PFSK-1 (cell line): ENCODE data around the gene OR9Q1.

Source experiments
- FOXP2 ChIP-seq: optimal IDR thresholded peaks from 2 replicates; pipeline ENCODE3; 2011; ENCODE audit warnings: borderline replicate concordance, control low read depth, inconsistent platforms; ENCODE audit not compliant: insufficient read depth; ENCODE audit errors: extremely low read length, extremely low read depth
- POLR2AphosphoS5 ChIP-seq: IDR thresholded peaks from 2 replicates; pipeline ENCODE4 v1.6.1; 2012; ENCODE audit warnings: low read depth, mild to moderate bottlenecking, control low read depth, low read length, moderate library complexity
- SIN3A ChIP-seq: IDR thresholded peaks from 2 replicates; pipeline ENCODE4 v1.6.1; 2012; ENCODE audit warnings: mild to moderate bottlenecking, low read length, moderate library complexity, borderline replicate concordance; ENCODE audit not compliant: insufficient read depth
- TAF1 ChIP-seq: IDR thresholded peaks from 2 replicates; pipeline ENCODE4 v1.6.1; 2012; ENCODE audit warnings: low read length, control low read depth, borderline replicate concordance; ENCODE audit not compliant: insufficient read depth
- TF ChIP-seq, protein P1 (sequence below), 2 experiments: IDR thresholded peaks; 2 replicates each; pipeline versions ENCODE4 v1.6.1 to v1.8.0; 2011 to 2012; ENCODE audit warnings: low read depth in 2 of 2, low read length in 2 of 2, control low read depth in 1 of 2, inconsistent platforms in 1 of 2, mild to moderate bottlenecking in 1 of 2, moderate library complexity in 1 of 2; ENCODE audit not compliant: insufficient read depth in 1 of 2

DNA sequence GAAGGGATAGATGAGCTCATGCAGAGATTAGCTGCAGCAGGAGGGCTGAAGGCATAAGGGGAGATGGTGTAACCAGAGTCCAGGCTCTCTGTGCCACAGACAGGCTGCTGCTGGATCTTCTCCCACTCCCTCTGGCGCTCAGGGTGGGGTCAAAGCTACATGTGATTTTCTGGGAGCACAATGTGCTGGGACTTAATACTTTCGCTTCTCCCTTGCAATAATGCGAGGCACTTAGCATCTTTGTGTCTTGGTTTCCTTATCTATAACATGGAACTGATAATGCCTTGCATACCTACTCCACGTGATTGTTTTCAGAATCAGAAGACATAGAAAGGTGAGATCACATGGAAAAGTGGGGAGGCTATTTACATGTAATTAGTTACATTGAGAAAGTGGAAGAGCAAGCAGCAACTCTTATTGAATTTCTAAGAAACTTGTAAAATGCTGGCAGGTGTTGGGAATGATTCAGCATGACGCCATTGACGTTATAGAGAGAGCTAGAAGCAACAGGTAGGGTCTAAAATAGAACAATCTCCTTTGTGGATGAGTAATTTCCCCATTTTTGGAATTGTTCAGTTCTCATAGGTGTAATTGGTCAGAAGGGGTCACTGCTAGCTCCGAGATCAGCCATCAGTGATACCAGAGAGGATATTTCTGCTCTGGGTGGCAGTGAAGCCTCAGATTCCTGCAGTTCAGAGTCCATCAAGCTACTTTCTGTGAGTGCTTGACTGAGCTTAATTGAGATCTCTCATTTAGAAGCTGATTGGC, 109.8 kb downstream of the OR9Q1 start:
- TF ChIP-seq TAF1: no peak
- TF ChIP-seq, protein P1, sequence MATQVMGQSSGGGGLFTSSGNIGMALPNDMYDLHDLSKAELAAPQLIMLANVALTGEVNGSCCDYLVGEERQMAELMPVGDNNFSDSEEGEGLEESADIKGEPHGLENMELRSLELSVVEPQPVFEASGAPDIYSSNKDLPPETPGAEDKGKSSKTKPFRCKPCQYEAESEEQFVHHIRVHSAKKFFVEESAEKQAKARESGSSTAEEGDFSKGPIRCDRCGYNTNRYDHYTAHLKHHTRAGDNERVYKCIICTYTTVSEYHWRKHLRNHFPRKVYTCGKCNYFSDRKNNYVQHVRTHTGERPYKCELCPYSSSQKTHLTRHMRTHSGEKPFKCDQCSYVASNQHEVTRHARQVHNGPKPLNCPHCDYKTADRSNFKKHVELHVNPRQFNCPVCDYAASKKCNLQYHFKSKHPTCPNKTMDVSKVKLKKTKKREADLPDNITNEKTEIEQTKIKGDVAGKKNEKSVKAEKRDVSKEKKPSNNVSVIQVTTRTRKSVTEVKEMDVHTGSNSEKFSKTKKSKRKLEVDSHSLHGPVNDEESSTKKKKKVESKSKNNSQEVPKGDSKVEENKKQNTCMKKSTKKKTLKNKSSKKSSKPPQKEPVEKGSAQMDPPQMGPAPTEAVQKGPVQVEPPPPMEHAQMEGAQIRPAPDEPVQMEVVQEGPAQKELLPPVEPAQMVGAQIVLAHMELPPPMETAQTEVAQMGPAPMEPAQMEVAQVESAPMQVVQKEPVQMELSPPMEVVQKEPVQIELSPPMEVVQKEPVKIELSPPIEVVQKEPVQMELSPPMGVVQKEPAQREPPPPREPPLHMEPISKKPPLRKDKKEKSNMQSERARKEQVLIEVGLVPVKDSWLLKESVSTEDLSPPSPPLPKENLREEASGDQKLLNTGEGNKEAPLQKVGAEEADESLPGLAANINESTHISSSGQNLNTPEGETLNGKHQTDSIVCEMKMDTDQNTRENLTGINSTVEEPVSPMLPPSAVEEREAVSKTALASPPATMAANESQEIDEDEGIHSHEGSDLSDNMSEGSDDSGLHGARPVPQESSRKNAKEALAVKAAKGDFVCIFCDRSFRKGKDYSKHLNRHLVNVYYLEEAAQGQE (IDR thresholded peaks at IDR 0.05; ENCODE audit: insufficient read depth in 1 of 2, low read depth in 2 of 2, low read length in 2 of 2): no peak
- TF ChIP-seq POLR2AphosphoS5: no peak
- no peak for TF ChIP-seq SIN3A
- TF ChIP-seq FOXP2: no peak
